Keratinocyte (primary cell): ENCODE measurements around the gene PPP1R3E. TPM values are rescaled to one million over a fixed set of nuclear protein-coding genes. Genes with fewer than 3 reads are reported as not detected.

Experiments used
- DNase-seq: peaks from one replicate; pipeline ENCODE4 v3.0.0-alpha.2; 2011; ENCODE audit warnings: low read depth, missing footprints, low spot score
- FAIRE-seq: peaks from 2 replicates; lab custom pipeline; 2011; peaks lifted over from hg19 to GRCh38; lab: Jason Lieb, UNC
- H2AFZ ChIP-seq: 2 replicates; pipeline ENCODE4 v1.6.0; 2012; ENCODE audit warnings: low read length, control low read depth, inconsistent platforms; ENCODE audit not compliant: control insufficient read depth
- H3K27ac ChIP-seq: 2 replicates; pipeline ENCODE4 v1.5.1; 2011; ENCODE audit warnings: low read length; ENCODE audit not compliant: control insufficient read depth, insufficient read depth
- H3K27me3 ChIP-seq: 3 replicates; pipeline ENCODE4 v1.6.0; 2011; ENCODE audit warnings: low read length; ENCODE audit not compliant: control insufficient read depth, insufficient read depth; ENCODE audit errors: extremely low read depth
- H3K36me3 ChIP-seq, 2 experiments: 2 replicates in 1 of 2; 3 replicates in 1 of 2; pipeline ENCODE4 v1.5.1; 2011; ENCODE audit warnings: low read length in 2 of 2, mild to moderate bottlenecking in 1 of 2; ENCODE audit not compliant: control insufficient read depth in 2 of 2, insufficient read depth in 2 of 2; ENCODE audit errors: extremely low read depth in 1 of 2
- H3K4me1 ChIP-seq: 3 replicates; pipeline ENCODE4 v1.5.1; 2011; ENCODE audit warnings: low read length; ENCODE audit not compliant: control insufficient read depth, insufficient read depth; ENCODE audit errors: extremely low read depth
- H3K4me2 ChIP-seq: 3 replicates; pipeline ENCODE4 v1.6.0; 2011; ENCODE audit warnings: low read depth, low read length; ENCODE audit not compliant: control insufficient read depth, insufficient read depth; ENCODE audit errors: extremely low read depth
- H3K4me3 ChIP-seq, 3 experiments: fragments of 200-600 bp in 1 of 3; sonication (generic) in 1 of 3; 2 replicates in 2 of 3; 3 replicates in 1 of 3; pipeline ENCODE4 v1.5.1; 2011 to 2016; ENCODE audit warnings: low read length in 3 of 3, mild to moderate bottlenecking in 3 of 3, control low read depth in 2 of 3, inconsistent platforms in 1 of 3, low read depth in 1 of 3, mixed read lengths in 1 of 3, mixed run types in 1 of 3, moderate library complexity in 1 of 3; ENCODE audit not compliant: control insufficient read depth in 2 of 3, insufficient read depth in 2 of 3; ENCODE audit errors: extremely low read depth in 1 of 3
- H3K79me2 ChIP-seq: 2 replicates; pipeline ENCODE4 v1.6.0; 2012; ENCODE audit warnings: low read length; ENCODE audit not compliant: control insufficient read depth, insufficient read depth
- H3K9ac ChIP-seq: 3 replicates; pipeline ENCODE4 v1.6.0; 2011; ENCODE audit warnings: low read length; ENCODE audit not compliant: control insufficient read depth, insufficient read depth; ENCODE audit errors: extremely low read depth
- H3K9me1 ChIP-seq: 3 replicates; pipeline ENCODE4 v1.6.0; 2011; ENCODE audit warnings: low read length; ENCODE audit not compliant: control insufficient read depth, insufficient read depth; ENCODE audit errors: extremely low read depth
- H3K9me3 ChIP-seq: 2 replicates; pipeline ENCODE4 v1.5.1; 2012; ENCODE audit warnings: low read depth, low read length; ENCODE audit not compliant: control insufficient read depth
- H4K20me1 ChIP-seq: 3 replicates; pipeline ENCODE4 v1.6.0; 2011; ENCODE audit warnings: low read length; ENCODE audit not compliant: control insufficient read depth, insufficient read depth; ENCODE audit errors: extremely low read depth
- CTCF ChIP-seq, 3 experiments: IDR thresholded peaks in 1 of 3; conservative IDR thresholded peaks in 1 of 3; optimal IDR thresholded peaks in 1 of 3; 2 replicates in 2 of 3; 3 replicates in 1 of 3; pipeline versions ENCODE3 to v1.5.1; 2011; ENCODE audit warnings: low read length in 3 of 3, mild to moderate bottlenecking in 3 of 3, moderate library complexity in 2 of 3, control low read depth in 1 of 3, inconsistent platforms in 1 of 3; ENCODE audit not compliant: insufficient read depth in 2 of 3; ENCODE audit errors: extremely low read depth in 1 of 3
- EZH2 ChIP-seq: IDR thresholded peaks from one replicate; pipeline ENCODE4 v1.6.1; 2012; ENCODE audit warnings: inconsistent platforms, mild to moderate bottlenecking, low read length, moderate library complexity
- dilution Hi-C: fragments of 300-500 bp; cut with MboI; formaldehyde crosslinking; loops from one replicate; pipeline ENCODE4 v1.7.0; 2020; ENCODE audit warnings: low sequenced_read_pairs; ENCODE audit not compliant: extremely low pct_ligation_motif_present
- polyA plus RNA-seq, 5 experiments: library from polyadenylated mRNA; depleted of rRNA in 3 of 5; stranded (reverse) in 3 of 5; stranded (forward) in 1 of 5; unstranded in 1 of 5; fragments of >200 nt; gene quantifications; 1 replicate in 1 of 5; 2 replicates in 3 of 5; 3 replicates in 1 of 5; pipeline versions ENCODE4 v1.2.1 to v1.2.3, GENCODE V29; 2011 to 2012; ENCODE audit warnings: missing spikeins in 2 of 5, low read depth in 1 of 5, low replicate concordance in 1 of 5

The PPP1R3E gene
- polyA plus RNA-seq, 1 donor (not counting 4 experiments of a cell fraction or from before 2014, with no cell fraction given), result 2.5 TPM

- H3K36me3 ChIP-seq, result peaks cover 27 to 34% of the 10 kb centered on the region in 2 experiments
- FAIRE-seq, result no peak
Observed at GRCh38 chr14:23310546-23310945, 7.9 kb upstream of the PPP1R3E start.

GRCh38 chr14:23308721-23309445 lies 6.2 kb upstream of the PPP1R3E start:
- Histone ChIP-seq H3K4me3 (peak overlapping the region; percentile 49 to 92 (median 81)), H3K79me2 (peaks cover 60% of the 10 kb centered on the region), H3K27me3 (no peaks in the 10 kb centered on the region), H3K9ac (peak overlapping the region; percentile 98), H3K9me1 (peaks cover 4% of the 10 kb centered on the region), H3K4me1 (peaks cover 34% of the 10 kb centered on the region), H3K27ac (peak overlapping the region; percentile 92), H3K9me3 (no peaks in the 10 kb centered on the region), H3K36me3 (peaks cover 27 to 34% of the 10 kb centered on the region in 2 experiments), H2AFZ (no peak overlapping the region), H4K20me1 (peaks cover 5% of the 10 kb centered on the region), H3K4me2 (peak overlapping the region; percentile 86)
- no peak for DNase-seq
- dilution Hi-C loops, result no loop called here
- FAIRE-seq, result no peak
- TF ChIP-seq CTCF (optimal IDR thresholded peaks at IDR 0.05 in 1 of 3, IDR thresholded peaks at IDR 0.05 in 1 of 3, conservative IDR thresholded peaks at IDR 0.05 in 1 of 3; ENCODE audit: extremely low read depth in 1 of 3, insufficient read depth in 2 of 3, low read length in 3 of 3) (no peak), EZH2 (no peak)

More at GRCh38 chr14:23310546-23310945, 7.9 kb upstream of the PPP1R3E start:
- no peak overlapping the region for H2AFZ ChIP-seq
- no peaks in the 10 kb centered on the region for H3K9me3 ChIP-seq
- no peak for DNase-seq
- H3K79me2 ChIP-seq, result peaks cover 62% of the 10 kb centered on the region
- H3K4me1 ChIP-seq, result peaks cover 34% of the 10 kb centered on the region
- peaks cover 4% of the 10 kb centered on the region for H3K9me1 ChIP-seq
- no peak overlapping the region for H3K27ac ChIP-seq
- H3K4me3 ChIP-seq, result no peak overlapping the region
- H3K27me3 ChIP-seq, result no peaks in the 10 kb centered on the region
- H4K20me1 ChIP-seq, result peaks cover 5% of the 10 kb centered on the region
- H3K9ac ChIP-seq, result no peak overlapping the region
- TF ChIP-seq CTCF (optimal IDR thresholded peaks at IDR 0.05 in 1 of 3, IDR thresholded peaks at IDR 0.05 in 1 of 3, conservative IDR thresholded peaks at IDR 0.05 in 1 of 3; ENCODE audit: extremely low read depth in 1 of 3, insufficient read depth in 2 of 3, low read length in 3 of 3) (no peak), EZH2 (no peak)
- peak overlapping the region; percentile 23 for H3K4me2 ChIP-seq
- dilution Hi-C loops, result no loop called here
